Measurements from ENCODE around the gene PICK1.
A peak's percentile ranks its signal among the peaks of the same experiment; 100 is the strongest.

PICK1 gene

GRCh38 chr22:38056969-38057891, at the start of gene PICK1:
PICK1 (plus strand) TSS chr22:38057404; CDS start chr22:38057810, 406 bp downstream.
- peak; percentile 93 for DNase-seq

GRCh38 chr22:38009000-38009806, 48.0 kb upstream of the PICK1 start:
- DNase-seq = no peak

DNA sequence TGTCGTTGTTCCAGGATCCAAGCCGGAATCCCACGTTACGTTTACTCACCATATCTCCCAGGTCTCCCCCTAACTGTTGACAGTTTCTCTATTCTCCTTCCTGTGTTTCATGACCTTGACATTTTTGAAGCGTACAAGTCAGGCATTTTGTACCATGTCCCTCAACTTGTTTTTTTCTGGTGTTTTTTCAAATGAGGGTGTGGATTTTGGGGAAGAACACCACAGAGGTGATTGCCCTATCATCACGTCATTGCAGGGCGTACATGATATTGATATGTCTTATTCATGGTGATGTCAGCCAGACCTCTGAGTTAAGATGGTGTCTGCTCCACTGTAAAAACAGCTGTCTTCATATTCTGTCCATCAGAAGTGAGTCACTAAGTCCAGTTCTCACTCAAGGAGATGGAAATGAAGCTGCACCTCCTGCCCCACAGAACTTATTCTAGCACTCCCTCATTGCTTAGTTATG, 44.6 kb upstream of the PICK1 start:
- no peak for DNase-seq

DNA sequence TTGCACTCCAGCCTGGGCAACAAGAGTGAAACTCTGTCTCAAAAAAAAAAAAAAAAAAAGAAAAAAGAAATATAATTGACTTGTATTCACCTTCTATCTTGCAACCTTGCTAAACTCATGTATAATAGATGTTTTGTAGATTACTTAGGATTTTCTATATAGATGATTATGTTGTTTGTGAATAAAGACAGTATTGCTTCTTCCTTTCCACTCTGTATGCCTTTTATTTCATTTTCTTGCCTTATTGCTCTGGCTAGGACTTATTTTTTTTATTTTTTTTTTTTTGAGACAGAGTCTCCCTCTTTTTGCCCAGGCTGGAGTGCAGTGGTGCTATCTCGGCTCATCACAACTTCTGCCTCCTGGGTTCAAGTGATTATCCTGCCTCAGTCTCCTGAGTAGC, 43.1 kb upstream of the PICK1 start:
- DNase-seq = no peak

DNA sequence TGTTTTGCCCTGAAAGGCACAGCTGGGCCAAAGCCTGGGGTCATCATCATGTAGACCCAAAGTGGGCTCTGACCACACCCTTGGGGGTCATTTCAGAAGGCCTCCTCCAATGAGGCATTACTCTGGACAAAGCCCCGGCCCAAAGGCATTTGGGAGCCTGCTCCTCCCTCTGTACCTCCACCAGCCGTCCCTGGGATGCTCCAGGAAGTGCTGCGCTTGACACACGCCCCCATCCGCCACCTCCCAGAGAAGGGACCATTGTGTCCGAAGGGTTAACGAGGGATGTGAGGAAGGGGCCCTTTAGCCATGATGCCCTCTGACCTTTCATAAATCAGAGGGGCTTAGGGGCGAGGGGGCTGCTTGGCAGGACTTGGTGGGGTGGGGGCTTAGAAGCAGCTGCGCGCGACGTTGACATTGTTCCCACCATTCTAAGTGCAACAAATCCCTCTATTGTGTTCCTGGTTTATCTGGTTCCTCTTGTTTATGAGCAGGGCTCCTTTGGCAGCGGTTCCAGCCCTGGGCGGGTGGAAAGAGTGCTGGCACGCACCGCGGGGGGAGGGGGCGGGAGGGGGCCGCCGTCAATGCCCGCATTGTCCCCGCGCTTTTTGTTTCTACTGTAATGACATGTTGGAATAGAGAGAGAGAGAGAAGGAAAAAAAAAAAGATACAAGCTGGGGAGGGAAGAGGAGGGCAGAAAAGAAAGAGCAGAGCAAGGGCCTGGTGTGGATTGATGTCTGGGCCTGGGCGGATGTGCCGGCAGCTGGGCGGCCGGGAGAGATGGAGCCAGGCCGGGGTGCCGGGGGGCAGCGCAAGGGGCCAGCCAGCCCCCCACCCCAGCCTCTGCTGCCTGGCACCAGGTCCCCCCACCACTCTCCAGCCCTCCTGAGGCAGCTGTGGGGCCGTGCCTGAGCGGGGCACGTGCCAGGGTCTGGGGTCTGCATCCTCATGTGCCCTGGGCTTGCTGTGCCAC, 40.7 kb upstream of the PICK1 start:
- no peak for DNase-seq

DNA sequence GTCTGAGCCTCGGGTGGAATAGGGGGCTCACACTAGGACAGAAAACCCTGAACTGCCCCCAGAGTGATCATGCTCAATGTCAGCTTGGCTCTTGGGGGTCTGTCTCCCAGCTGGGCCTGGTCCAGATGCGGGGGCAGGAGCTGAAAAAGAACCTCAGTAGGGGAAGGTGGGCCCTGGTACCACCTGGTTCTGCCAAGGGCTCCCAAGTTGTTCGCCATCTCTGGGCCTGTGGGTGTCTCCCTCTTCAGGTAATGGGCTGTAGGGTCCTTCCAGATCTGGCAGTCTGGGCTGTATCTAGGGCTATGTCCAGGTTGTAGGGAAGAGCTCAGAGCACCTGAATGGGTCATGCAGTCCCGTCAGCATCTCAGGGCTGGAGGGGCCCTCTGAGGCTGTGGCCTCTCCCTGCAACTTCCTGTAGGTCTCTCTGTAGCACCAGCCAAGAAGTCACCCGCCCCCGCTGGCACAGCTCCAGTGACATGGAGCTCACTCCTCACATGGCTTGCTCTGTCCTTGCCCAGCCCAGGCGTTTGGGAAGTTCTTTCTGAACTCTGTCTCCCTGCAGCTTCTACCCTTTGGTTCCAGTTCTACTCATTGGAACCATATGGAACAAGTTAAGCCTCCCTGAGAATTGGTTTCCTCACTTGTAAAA, 39.8 kb upstream of the PICK1 start:
- DNase-seq = no peak

DNA sequence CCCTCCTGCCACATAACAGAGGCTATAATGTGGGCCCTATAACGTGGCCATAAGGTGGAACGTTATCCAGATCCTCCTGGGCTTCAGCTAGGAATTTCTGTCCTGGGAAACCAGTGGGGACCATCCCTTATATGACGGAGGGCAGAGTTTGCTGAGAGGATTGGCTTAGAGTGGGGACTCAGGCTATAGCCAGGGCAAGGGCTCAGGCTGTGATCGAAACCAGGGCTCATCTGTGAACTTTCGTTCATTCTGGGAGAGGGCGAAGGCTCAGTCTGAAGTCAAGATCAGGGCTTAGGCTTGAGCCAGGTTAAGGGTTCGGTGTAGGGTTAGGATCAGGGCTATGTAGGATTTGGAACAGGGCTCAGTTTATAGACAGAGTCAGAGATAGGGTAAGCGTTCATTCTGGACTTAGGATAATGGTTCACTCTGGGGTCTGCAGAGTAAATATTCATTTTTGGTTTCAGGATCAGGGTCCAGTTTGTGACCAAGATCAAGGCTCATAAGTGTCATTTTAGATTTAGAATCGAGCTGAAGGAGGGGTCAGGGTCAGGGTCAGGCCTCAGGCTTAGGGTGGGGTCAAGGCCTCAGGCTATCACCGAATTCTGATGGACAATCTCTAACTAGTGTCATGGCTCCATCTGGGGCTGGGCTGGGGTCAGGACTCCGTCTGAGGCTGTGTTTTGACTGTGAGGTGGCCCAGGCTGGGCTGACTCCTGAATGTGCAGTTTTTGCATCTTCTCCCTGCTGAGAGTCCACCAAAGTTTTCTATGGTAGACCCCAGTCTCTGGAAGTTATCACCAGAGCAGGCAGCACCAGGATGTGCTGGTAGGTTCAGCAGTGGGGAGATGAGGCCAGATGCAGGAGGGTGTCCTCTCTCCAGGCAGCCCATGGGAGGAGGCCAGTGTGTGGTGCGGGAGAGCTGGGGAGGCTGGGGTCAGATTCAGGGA, 39.0 kb upstream of the PICK1 start:
- DNase-seq = no peak

DNA sequence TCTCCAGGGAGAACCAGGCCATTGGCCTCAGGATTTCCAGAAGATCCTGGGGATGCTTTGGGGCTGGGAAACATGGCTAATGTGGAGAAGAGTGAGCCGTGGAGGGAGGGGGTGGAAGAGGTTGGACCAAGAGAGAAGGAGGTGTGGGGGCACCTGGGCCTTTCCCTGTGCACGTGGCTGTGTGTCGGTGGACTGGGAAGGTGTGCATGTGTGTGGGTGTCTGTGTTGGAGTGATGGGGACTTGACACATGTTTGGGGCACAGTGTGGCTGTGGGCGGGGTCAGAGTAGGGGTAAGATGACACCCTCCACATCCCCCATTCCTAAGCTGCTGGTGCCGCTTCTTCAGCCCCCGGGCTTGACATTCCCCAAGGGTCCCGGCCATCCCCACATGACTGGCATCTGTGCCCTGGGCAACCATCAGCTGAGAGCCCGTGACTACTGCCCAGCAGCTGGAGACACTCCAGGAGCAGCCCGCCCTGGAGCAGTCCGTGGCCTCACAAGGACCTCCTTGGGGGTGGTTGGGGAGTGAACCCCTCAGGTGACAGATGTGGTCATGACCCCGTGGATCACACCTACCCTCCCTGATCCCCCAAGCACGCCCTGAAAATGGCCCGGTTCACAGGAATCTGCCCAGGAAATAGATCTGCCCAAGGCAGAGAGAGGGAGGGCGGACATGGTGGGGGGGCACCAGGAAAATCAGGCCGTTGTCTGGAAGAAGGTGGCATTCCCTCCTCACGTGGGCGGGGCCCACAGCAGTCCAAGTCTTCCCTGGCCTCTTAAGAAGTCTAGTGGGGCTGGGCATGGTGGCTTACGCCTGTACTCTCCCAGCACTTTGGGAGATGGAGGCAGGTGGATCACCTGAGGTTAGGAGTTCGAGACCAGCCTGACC, 38.0 kb upstream of the PICK1 start:
- no peak for DNase-seq

GRCh38 chr22:38021206-38021605, 36.0 kb upstream of the PICK1 start:
- DNase-seq = no peak

DNA sequence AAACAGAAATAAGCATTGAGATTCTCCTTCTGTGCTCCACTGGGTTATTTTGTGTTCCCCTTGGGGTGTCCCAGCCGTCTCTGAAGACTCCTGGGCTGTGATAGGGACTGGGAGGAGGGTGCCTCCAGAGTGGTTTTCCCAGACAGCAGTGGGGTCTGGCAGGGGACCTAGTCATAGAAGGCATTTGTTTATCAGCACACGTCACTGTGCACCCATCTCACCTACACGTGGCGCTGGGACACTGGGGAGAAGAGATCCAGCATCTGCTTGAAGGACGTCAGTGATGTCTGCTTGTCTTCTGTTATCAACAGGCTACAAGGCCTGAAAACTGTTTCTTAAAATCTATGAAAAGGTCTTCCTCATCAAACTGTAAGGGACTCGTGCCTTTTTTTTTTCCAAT, 34.2 kb upstream of the PICK1 start:
- no peak for DNase-seq

GRCh38 chr22:38025514-38025913, 31.7 kb upstream of the PICK1 start:
- no peak for DNase-seq

DNA sequence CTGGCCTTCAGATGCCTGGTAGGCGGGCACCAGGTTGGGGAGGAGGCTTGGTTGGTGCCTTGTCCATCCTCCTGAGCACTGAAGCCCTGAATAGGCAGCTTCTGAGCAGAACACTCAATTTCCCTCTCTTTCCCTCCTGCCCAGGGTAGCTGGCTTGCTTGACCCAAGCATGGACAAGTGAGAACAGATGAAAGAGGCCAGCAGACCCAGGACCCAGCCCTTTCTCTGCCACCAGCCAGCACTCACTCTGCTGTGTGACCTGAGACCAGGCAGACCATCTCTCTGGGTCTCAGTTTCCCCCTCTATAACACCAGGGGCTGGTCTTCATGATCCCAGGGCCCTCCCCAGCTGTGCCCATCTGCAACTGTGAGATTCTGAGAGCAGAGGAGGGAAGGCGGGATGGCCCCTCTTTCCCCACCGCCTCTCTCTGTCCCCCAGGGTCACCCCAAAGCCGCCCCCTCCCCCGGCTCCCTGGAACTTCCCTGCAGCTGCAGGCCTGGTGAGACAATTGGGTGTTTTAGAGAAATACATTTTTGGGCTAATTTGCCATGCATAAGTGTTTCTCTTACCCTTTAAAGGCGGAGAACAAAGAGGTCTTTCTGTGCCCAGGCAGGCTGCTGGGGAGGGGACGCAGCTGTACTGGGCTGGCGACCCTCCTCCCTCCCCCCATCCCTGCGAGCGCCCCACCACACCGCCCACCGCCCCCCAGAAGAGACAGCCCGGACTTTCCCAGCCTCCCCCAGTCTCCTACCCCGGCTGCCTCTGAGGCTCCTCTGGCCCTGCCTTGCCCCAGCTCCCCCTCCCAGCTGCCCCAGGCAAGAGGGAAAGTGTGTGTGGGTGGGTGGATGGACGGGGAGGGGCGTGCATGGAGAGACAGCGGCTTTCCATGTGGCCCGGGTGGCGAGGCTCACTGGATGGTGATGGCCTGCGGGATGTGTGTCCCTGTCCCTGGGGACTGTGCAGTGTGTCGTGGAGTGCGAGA, 30.8 kb upstream of the PICK1 start:
- DNase-seq = no peak

- DNase-seq = no peak
Measured at GRCh38 chr22:38027487-38027886, 29.7 kb upstream of the PICK1 start.

DNA sequence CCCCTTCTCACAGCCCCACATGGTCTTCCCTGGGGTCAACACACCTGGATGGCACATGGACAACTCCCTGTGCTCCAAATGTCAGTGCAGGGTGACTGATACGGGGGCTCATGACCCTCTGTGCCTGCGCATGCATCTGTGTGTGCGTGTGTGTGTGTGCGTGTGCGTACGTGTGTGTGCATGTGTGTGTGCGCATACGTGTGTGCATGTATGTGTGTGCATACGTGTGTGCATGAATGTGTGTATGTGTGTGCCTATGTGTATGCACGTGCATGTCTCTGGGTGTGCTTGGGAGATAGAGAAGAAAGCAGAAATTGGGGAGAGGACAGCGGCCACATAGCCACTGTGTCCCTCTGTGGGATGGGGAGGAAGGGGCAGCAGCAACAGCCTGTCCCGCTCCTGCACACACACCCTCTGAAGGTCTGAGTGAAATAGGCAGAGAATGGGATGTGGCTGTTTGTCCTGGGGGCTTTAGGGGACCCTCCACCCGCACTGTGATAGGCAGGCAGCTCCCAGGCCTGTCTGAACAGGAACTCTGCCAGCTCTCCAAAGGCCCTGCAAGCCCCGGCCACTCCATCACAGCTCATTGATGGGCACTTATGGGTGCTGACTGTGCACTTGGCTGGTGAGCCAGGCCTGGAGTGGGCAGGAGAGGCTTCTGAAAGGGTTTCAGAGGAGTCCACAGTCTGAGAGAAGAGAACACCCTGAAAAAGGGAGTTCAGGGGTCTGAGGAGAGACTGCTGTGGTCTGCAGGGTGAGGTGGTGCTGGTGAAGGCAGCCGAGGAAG, 28.7 kb upstream of the PICK1 start:
- DNase-seq = no peak

DNA sequence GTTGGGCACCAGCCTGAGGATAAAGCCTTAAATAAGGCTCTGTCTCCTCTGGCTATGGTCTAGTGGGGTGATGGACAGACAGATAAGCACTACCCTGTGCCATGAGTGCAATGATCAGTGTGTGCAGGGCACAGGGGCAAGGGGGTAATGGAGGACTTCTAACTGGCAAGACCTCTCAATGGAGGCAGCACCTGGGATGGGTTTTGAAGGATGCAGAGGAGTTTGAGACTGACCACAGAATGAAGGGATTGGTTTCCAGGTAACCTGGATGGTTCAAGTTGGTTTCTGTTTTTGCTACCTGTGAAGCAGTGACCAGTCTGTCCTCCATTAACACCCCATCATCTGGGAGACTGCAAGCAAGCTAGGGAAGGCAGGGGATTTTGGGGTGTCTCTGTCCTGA, 27.8 kb upstream of the PICK1 start:
- DNase-seq = no peak

DNA sequence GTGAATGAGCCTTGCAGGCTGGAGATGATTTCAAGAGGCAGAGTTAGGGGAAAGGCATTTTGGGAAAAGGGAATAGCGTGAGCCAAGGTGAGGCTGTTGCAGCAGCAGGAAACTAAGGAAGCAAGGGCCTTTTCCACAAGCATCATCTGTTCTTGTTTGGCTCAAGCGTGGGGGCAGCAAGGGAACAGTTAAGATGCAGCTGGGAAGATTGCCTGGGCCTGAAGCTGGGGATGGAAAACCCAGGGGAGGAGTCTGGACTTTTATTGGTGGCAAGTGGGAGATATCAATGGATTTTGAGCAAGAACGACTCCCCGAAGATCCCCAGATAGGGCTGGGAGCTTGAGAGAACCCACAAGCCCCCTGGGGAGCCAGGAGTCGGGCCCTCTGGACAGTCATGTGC, 27.3 kb upstream of the PICK1 start:
- no peak for DNase-seq

DNA sequence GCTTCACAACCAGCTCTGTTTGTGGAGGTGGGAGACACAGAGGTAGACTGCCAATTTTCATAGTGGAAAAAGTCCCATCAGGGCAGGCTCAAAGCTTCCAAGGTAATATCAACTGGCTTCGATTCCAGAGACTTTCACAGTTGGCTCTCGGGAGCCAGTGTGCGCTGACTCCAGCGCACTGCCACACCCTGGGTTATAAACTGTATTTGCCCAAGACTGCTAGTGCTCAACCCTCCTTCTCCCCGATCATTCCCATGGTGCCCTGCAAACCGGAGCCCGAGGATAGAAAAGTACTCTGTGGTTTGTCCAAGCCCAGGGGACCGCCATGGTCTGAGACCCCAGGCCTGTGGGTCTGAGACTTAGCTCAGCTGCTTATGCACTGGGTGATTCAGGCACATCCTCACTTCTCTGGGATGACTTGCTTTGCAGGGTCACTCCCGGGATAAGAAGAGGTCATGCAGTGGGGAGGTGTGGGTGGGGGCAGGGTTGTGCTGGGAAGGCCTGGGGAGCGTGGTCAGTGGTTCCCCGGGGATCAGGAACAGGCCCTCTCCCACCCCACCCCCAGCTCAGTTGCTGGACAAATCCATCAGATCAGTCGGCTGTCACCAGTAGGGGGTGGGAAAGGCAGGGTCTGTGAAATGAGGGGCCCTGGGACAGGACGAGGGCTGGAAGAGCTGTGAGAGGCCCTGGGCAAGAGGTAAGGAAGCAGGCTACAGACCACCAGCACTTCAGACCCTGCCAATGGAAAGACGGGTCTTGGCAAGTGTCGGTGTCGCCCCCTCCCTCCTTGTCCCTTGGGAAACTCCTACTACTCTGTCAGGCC, 26.7 kb upstream of the PICK1 start:
- DNase-seq = no peak

Measured in NCI-H146 (cell line).